H1 (cell line): ENCODE results near the gene HMCN2. TPM values are rescaled to one million over a fixed set of nuclear protein-coding genes. Genes with fewer than 3 reads are reported as not detected.

Experiments
- CTCF ChIA-PET: fragments of 300-600 bp; sonication (Branson Sonifier 250); formaldehyde crosslinking; loops from one replicate; lab custom pipeline; 2021; ENCODE audit not compliant: partially characterized antibody; lab: Charles Lee
- POLR2A ChIA-PET: fragments of 300-600 bp; sonication (Branson Sonifier 250); formaldehyde crosslinking; loops from one replicate; lab custom pipeline; 2021; ENCODE audit warnings: inconsistent platforms; ENCODE audit not compliant: partially characterized antibody; lab: Charles Lee
- DNase-seq, 2 experiments: peaks; one replicate each; pipeline versions ENCODE4 v3.0.0 to v3.0.0-alpha.2; 2010 to 2022; ENCODE audit warnings: low spot score in 2 of 2, low read depth in 1 of 2, mixed read lengths in 1 of 2
- FAIRE-seq: peaks from 2 replicates; lab custom pipeline; 2011; peaks lifted over from hg19 to GRCh38; lab: Jason Lieb, UNC
- H2AFZ ChIP-seq: 2 replicates; pipeline ENCODE4 v1.8.1; 2012; ENCODE audit warnings: low read length, inconsistent platforms
- H2AK5ac ChIP-seq: 2 replicates; pipeline ENCODE4 v1.6.1; 2013; ENCODE audit warnings: low read depth, low read length
- H2BK120ac ChIP-seq: replicated peaks from 2 replicates; pipeline ENCODE3; 2013; ENCODE audit warnings: low read depth, low read length, inconsistent platforms
- H2BK12ac ChIP-seq: 2 replicates; pipeline ENCODE4 v1.6.1; 2013; ENCODE audit warnings: low read depth, low read length
- H2BK15ac ChIP-seq: 2 replicates; pipeline ENCODE4 v1.6.1; 2013; ENCODE audit warnings: low read length
- H2BK20ac ChIP-seq: 2 replicates; pipeline ENCODE4 v1.6.1; 2013; ENCODE audit warnings: low read length
- H2BK5ac ChIP-seq: 2 replicates; pipeline ENCODE4 v1.6.1; 2013; ENCODE audit warnings: low read depth, low read length
- H3K14ac ChIP-seq: 2 replicates; pipeline ENCODE4 v1.6.1; 2013; ENCODE audit warnings: inconsistent platforms; ENCODE audit not compliant: insufficient read length
- H3K18ac ChIP-seq: 2 replicates; pipeline ENCODE4 v1.6.1; 2013; ENCODE audit warnings: low read length; ENCODE audit errors: extremely low read depth
- H3K23ac ChIP-seq: 2 replicates; pipeline ENCODE4 v1.6.1; 2013; ENCODE audit warnings: inconsistent platforms; ENCODE audit not compliant: insufficient read length
- H3K23me2 ChIP-seq: 2 replicates; pipeline ENCODE4 v1.6.1; 2013; ENCODE audit warnings: low read depth, low read length
- H3K27ac ChIP-seq: 2 replicates; pipeline ENCODE4 v1.6.1; 2011; ENCODE audit warnings: low read depth, low read length, inconsistent platforms
- H3K27me3 ChIP-seq, 4 experiments: replicated peaks in 1 of 4; 1 replicate in 1 of 4; 2 replicates in 3 of 4; pipeline versions ENCODE4 v1.6.1 to v1.8.1; 2011 to 2013; ENCODE audit warnings: low read length in 3 of 4, mild to moderate bottlenecking in 3 of 4, inconsistent platforms in 2 of 4, mixed read lengths in 2 of 4, moderate library complexity in 1 of 4; ENCODE audit not compliant: control insufficient read depth in 3 of 4, insufficient read depth in 3 of 4; ENCODE audit errors: extremely low read depth in 1 of 4
- H3K36me3 ChIP-seq, 4 experiments: 2 replicates each; pipeline versions ENCODE4 v1.6.1 to v1.8.1; 2011 to 2013; ENCODE audit warnings: mild to moderate bottlenecking in 4 of 4, low read length in 3 of 4, moderate library complexity in 2 of 4, control low read depth in 1 of 4, inconsistent platforms in 1 of 4; ENCODE audit not compliant: insufficient read depth in 4 of 4, control insufficient read depth in 2 of 4
- H3K4ac ChIP-seq: replicated peaks from 2 replicates; pipeline ENCODE3; 2013; ENCODE audit warnings: low read length, low read depth, mixed read lengths, inconsistent platforms; ENCODE audit not compliant: insufficient read length
- H3K4me1 ChIP-seq, 4 experiments: replicated peaks in 1 of 4; 1 replicate in 1 of 4; 2 replicates in 3 of 4; pipeline versions ENCODE4 v1.6.1 to v1.8.1; 2011 to 2013; ENCODE audit warnings: low read length in 3 of 4, inconsistent platforms in 2 of 4, mixed read lengths in 1 of 4; ENCODE audit not compliant: insufficient read depth in 4 of 4, control insufficient read depth in 3 of 4
- H3K4me2 ChIP-seq, 2 experiments: 2 replicates each; pipeline versions ENCODE4 v1.6.1 to v1.8.1; 2011 to 2013; ENCODE audit warnings: low read depth in 2 of 2, low read length in 2 of 2, control low read depth in 1 of 2, inconsistent platforms in 1 of 2, mild to moderate bottlenecking in 1 of 2; ENCODE audit not compliant: insufficient read depth in 1 of 2
- H3K4me3 ChIP-seq, 4 experiments: fragments of 200-600, 300-600 bp in 1 of 4; sonication (generic), shearing (Covaris generic), sonication (Bioruptor Twin) in 1 of 4; 2 replicates each; pipeline versions ENCODE4 v1.5.1 to v1.8.1; 2011 to 2016; ENCODE audit warnings: low read length in 4 of 4, low read depth in 3 of 4, control low read depth in 2 of 4, inconsistent platforms in 2 of 4, mild to moderate bottlenecking in 2 of 4, mixed read lengths in 1 of 4, moderate library complexity in 1 of 4; ENCODE audit not compliant: insufficient read depth in 2 of 4; ENCODE audit errors: extremely low read depth in 1 of 4
- H3K56ac ChIP-seq: replicated peaks from 2 replicates; pipeline ENCODE3; 2013; ENCODE audit warnings: low read depth, mild to moderate bottlenecking, mixed read lengths, low read length, inconsistent platforms; ENCODE audit not compliant: insufficient read length
- H3K79me1 ChIP-seq: 2 replicates; pipeline ENCODE4 v1.6.1; 2013; ENCODE audit warnings: low read depth, low read length, control low read depth
- H3K79me2 ChIP-seq, 2 experiments: 2 replicates each; pipeline versions ENCODE4 v1.6.1 to v1.8.1; 2012 to 2013; ENCODE audit warnings: low read length in 2 of 2, mild to moderate bottlenecking in 2 of 2, inconsistent platforms in 1 of 2; ENCODE audit not compliant: insufficient read depth in 2 of 2, control insufficient read depth in 1 of 2
- H3K9ac ChIP-seq, 4 experiments: replicated peaks in 1 of 4; 1 replicate in 1 of 4; 2 replicates in 3 of 4; pipeline versions ENCODE4 v1.6.1 to v1.8.1; 2011 to 2013; ENCODE audit warnings: low read depth in 3 of 4, low read length in 3 of 4, control low read depth in 2 of 4, mild to moderate bottlenecking in 2 of 4, moderate library complexity in 2 of 4, inconsistent platforms in 1 of 4; ENCODE audit errors: extremely low read depth in 1 of 4
- H3K9me3 ChIP-seq, 2 experiments: 2 replicates each; pipeline versions ENCODE4 v1.6.1 to v1.8.1; 2012 to 2013; ENCODE audit warnings: mild to moderate bottlenecking in 2 of 2, moderate library complexity in 2 of 2, control low read depth in 1 of 2, inconsistent platforms in 1 of 2, low read depth in 1 of 2, low read length in 1 of 2, mixed read lengths in 1 of 2; ENCODE audit not compliant: insufficient read depth in 2 of 2
- H4K20me1 ChIP-seq, 2 experiments: replicated peaks in 1 of 2; 2 replicates each; pipeline versions ENCODE3 to v1.8.1; 2011 to 2013; ENCODE audit warnings: inconsistent platforms in 2 of 2, low read length in 2 of 2, mild to moderate bottlenecking in 1 of 2; ENCODE audit not compliant: insufficient read depth in 2 of 2, control insufficient read depth in 1 of 2
- H4K5ac ChIP-seq: 2 replicates; pipeline ENCODE4 v1.6.1; 2013; ENCODE audit warnings: low read length, low read depth, mixed read lengths, inconsistent platforms; ENCODE audit not compliant: insufficient read length
- H4K8ac ChIP-seq: 2 replicates; pipeline ENCODE4 v1.8.0; 2013; ENCODE audit warnings: mild to moderate bottlenecking, moderate library complexity, low read length, inconsistent platforms; ENCODE audit not compliant: insufficient read depth; ENCODE audit errors: extremely low read depth
- H4K91ac ChIP-seq: replicated peaks from 2 replicates; pipeline ENCODE3; 2013; ENCODE audit warnings: low read length, mixed read lengths, inconsistent platforms; ENCODE audit not compliant: insufficient read length
- POU5F1 ChIP-seq: IDR thresholded peaks from 2 replicates; pipeline ENCODE4 v1.6.1; 2011; ENCODE audit warnings: low read depth, mild to moderate bottlenecking, low read length, moderate library complexity
- WGBS, 2 experiments: shearing (Covaris generic) in 1 of 2; methylation state at CpG; one replicate each; pipeline versions ENCODE4 v1.1.6 to v1.1.7; 2013 to 2015; ENCODE audit warnings: low lambda C conversion rate in 2 of 2, mixed read lengths in 2 of 2, inconsistent platforms in 1 of 2, low coverage in 1 of 2, missing lambda C conversion rate in 1 of 2; ENCODE audit not compliant: insufficient replicate concordance in 2 of 2, insufficient coverage in 1 of 2, insufficient read length in 1 of 2; ENCODE audit errors: extremely low coverage in 1 of 2, missing lambda C conversion rate in 1 of 2; 5-methylcytosine and 5-hydroxymethylcytosine counted together
- polyA plus RNA-seq, 7 experiments: library from polyadenylated mRNA; depleted of rRNA in 3 of 7; stranded (reverse) in 5 of 7; unstranded in 2 of 7; fragments of >200 nt in 5 of 7; fragments of 200-250 nt in 2 of 7; gene quantifications; 1 replicate in 5 of 7; 2 replicates in 1 of 7; 4 replicates in 1 of 7; pipeline versions ENCODE4 v1.2.1 to v1.2.3, GENCODE V29; 2011 to 2013; ENCODE audit warnings: missing spikeins in 2 of 7, mixed read lengths in 2 of 7
- total RNA-seq: library from RNA; stranded (reverse); fragmentation: NEBNext Ultra II Directional; extraction: Animal tissue kit (Norgen Biotek cat#: 25700); gene quantifications from 2 replicates; pipeline ENCODE4 v1.2.1, GENCODE V29; 2021

Gene HMCN2
- total and polyA plus RNA-seq, 2 of the 8 experiments (the other 6 are each of a cell fraction or from before 2014, with no cell fraction given) = 5.0 to 9.1 TPM

DNA sequence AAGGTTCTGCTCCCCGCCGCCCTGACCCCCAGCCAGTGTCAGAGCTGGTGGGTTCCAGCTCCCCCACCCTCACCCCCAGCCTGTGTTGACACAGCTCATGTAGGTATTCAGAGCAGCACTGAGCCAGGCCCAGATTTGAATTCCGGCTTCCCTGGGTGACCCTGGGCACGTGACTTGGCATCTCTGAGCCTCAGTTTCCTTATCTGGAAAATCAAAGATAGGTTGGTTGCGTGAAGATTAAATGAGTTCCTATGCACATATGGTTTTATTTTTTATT is 42.0 kb downstream of the HMCN2 start:
- H3K18ac ChIP-seq = no peak overlapping the region
- CTCF ChIA-PET = interaction anchor here (0.9 to 1.5 kb wide), 2 partner anchors 20 to 197 kb away, joined by 3 to 7 read pairs; no protein-coding TSS in a partner anchor

More for the DNA sequence above, 42.0 kb downstream of the HMCN2 start:
- Histone ChIP-seq H3K56ac (no peak overlapping the region), H3K79me1 (no peaks in the 10 kb centered on the region), H3K9ac (no peak overlapping the region), H4K8ac (no peak overlapping the region), H2BK15ac (no peak overlapping the region), H2BK5ac (no peak overlapping the region), H3K27me3 (no peaks in the 10 kb centered on the region), H3K27ac (no peak overlapping the region), H3K4me3 (no peak overlapping the region), H3K9me3 (no peaks in the 10 kb centered on the region), H2BK20ac (no peak overlapping the region), H3K36me3 (peaks cover 0 to 3% (median 0%) of the 10 kb centered on the region in 4 experiments; a peak in 2 of 8 replicates), H4K20me1 (no peaks in the 10 kb centered on the region), H3K4me1 (no peaks in the 10 kb centered on the region), H4K91ac (no peak overlapping the region), H2BK120ac (no peak overlapping the region), H2BK12ac (no peak overlapping the region), H3K4ac (no peak overlapping the region), H4K5ac (no peak overlapping the region), H3K4me2 (no peak overlapping the region), H3K79me2 (no peaks in the 10 kb centered on the region), H3K23me2 (no peaks in the 10 kb centered on the region), H3K14ac (no peak overlapping the region), H3K23ac (no peak overlapping the region), H2AFZ (no peak overlapping the region), H2AK5ac (no peak overlapping the region)
- POLR2A ChIA-PET = interaction anchor here (1.2 kb wide), 1 partner anchor 10 kb away, joined by 3 read pairs; no protein-coding TSS in a partner anchor
- no peak for TF ChIP-seq POU5F1
- DNase-seq (no peak), FAIRE-seq (no peak)
- 85% methylated on average over 5 of the region's 5 CpGs; no CpG with 5 or more reads in 1 of the 2 experiments for WGBS, 2 experiments
